Progenitor cell of endocrine pancreas (in vitro differentiated cells): ENCODE measurements around the gene MACROD2. TPM values are rescaled to one million over a fixed set of nuclear protein-coding genes. Genes with fewer than 3 reads are reported as not detected.

Experiments
- DNase-seq: peaks from one replicate; pipeline ENCODE4 v3.0.0; 2021; ENCODE audit warnings: low spot score; ENCODE audit not compliant: unreplicated experiment
- H3K27ac Mint-ChIP-seq: 2 replicates; pipeline ENCODE4 v1.8.0; 2021; ENCODE audit warnings: mild to moderate bottlenecking, moderate library complexity, mixed read lengths
- H3K27me3 Mint-ChIP-seq: 2 replicates; pipeline ENCODE4 v1.8.0; 2021; ENCODE audit warnings: mixed read lengths
- H3K36me3 Mint-ChIP-seq: 2 replicates; pipeline ENCODE4 v1.8.0; 2022; ENCODE audit warnings: mixed read lengths; ENCODE audit not compliant: insufficient read depth
- H3K4me1 Mint-ChIP-seq: 2 replicates; pipeline ENCODE4 v1.8.0; 2021; ENCODE audit warnings: low read depth, mixed read lengths
- H3K4me3 Mint-ChIP-seq: 2 replicates; pipeline ENCODE4 v1.8.0; 2021; ENCODE audit warnings: low read depth, mild to moderate bottlenecking, moderate library complexity, mixed read lengths
- H3K9me3 Mint-ChIP-seq: 2 replicates; pipeline ENCODE4 v1.8.0; 2021; ENCODE audit warnings: low read depth, mixed read lengths
- total RNA-seq: library from RNA; stranded (reverse); gene quantifications from 2 replicates; pipeline ENCODE4 v1.2.1, GENCODE V29; 2021
- TF ChIP-seq, protein P1 (sequence below): fragments of 200-600 bp; sonication (generic); IDR thresholded peaks from one replicate; pipeline ENCODE4 v1.5.0; 2021; ENCODE audit warnings: antibody characterized with exemption, mild to moderate bottlenecking; ENCODE audit not compliant: unreplicated experiment

The MACROD2 gene
- total RNA-seq, 1 donor from 2014 or later: 7.6 TPM

DNA sequence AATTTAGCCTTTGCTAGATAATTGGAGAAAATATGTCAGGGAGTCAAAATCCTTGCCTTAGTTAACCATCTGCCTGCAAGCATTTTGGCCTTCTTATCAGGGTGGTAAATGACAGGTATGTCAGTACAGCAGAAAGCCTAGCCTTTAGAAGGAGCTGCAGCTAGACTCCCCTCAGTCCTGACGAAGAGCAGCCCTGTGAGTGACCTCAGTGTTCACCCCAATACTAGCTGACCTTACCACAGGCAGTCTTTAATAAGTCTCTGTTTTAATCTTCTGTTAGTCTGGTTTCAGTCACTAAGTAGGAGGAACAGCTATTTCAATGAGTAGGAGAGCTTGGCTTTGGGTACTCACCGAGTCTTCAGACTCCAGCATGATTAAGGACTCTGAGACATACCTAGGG lies 682.1 kb downstream of the MACROD2 start:
- TF ChIP-seq, protein P1, sequence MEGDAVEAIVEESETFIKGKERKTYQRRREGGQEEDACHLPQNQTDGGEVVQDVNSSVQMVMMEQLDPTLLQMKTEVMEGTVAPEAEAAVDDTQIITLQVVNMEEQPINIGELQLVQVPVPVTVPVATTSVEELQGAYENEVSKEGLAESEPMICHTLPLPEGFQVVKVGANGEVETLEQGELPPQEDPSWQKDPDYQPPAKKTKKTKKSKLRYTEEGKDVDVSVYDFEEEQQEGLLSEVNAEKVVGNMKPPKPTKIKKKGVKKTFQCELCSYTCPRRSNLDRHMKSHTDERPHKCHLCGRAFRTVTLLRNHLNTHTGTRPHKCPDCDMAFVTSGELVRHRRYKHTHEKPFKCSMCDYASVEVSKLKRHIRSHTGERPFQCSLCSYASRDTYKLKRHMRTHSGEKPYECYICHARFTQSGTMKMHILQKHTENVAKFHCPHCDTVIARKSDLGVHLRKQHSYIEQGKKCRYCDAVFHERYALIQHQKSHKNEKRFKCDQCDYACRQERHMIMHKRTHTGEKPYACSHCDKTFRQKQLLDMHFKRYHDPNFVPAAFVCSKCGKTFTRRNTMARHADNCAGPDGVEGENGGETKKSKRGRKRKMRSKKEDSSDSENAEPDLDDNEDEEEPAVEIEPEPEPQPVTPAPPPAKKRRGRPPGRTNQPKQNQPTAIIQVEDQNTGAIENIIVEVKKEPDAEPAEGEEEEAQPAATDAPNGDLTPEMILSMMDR: no peak
- no peak for DNase-seq
- H3K4me1 Mint-ChIP-seq: peaks cover 3% of the 10 kb centered on the region
- H3K27ac Mint-ChIP-seq: no peak overlapping the region
- H3K36me3 Mint-ChIP-seq: peaks cover 3% of the 10 kb centered on the region
- H3K9me3 Mint-ChIP-seq: peaks cover 15% of the 10 kb centered on the region
- no peak overlapping the region for H3K4me3 Mint-ChIP-seq
- no peaks in the 10 kb centered on the region for H3K27me3 Mint-ChIP-seq

DNA sequence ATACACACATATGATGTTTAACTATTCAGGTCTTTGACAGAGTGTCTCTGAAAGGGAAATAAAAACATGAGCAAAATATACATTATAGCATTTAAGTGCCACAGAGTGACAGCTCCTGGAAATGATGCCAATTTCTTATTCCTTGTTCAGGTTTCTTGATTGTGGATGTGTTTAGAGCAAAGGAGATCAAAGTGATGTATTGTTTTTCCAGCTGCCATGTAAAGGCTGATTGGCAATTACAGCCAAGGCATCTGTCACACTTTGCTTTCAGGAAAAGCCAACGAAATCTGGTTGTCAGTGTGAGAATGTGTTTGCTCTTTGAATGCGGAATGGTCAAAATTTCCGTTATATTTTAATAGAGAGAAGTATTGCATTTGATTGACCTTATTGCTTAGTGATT lies 689.9 kb downstream of the MACROD2 start:
- no peaks in the 10 kb centered on the region for H3K4me1 Mint-ChIP-seq
- no peak overlapping the region for H3K27ac Mint-ChIP-seq
- no peaks in the 10 kb centered on the region for H3K27me3 Mint-ChIP-seq
- no peaks in the 10 kb centered on the region for H3K36me3 Mint-ChIP-seq
- no peak overlapping the region for H3K4me3 Mint-ChIP-seq
- TF ChIP-seq, protein P1: no peak
- no peak for DNase-seq
- no peaks in the 10 kb centered on the region for H3K9me3 Mint-ChIP-seq

DNA sequence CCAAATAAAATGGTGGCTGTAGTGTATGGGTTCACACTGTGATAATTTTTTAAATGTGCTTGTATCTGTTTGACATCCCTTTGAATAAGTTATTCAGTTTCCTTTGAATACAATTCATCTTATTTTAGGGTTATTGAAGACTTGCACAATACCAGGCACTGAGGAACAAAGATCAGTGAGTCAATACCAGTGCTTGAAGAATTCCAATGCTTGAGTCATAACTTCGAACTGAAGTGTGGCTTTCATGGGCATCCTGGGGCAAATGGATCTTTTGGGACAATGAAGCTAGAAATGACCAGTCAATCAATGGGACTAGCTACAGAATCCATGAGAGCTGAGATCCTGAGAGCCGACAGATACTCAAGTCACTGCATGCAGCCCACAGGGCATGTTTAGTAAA lies 692.0 kb downstream of the MACROD2 start:
- no peak for DNase-seq
- no peaks in the 10 kb centered on the region for H3K36me3 Mint-ChIP-seq
- H3K9me3 Mint-ChIP-seq: no peaks in the 10 kb centered on the region
- H3K27me3 Mint-ChIP-seq: no peaks in the 10 kb centered on the region
- H3K4me3 Mint-ChIP-seq: no peak overlapping the region
- TF ChIP-seq, protein P1: no peak
- no peak overlapping the region for H3K27ac Mint-ChIP-seq
- H3K4me1 Mint-ChIP-seq: no peaks in the 10 kb centered on the region

DNA sequence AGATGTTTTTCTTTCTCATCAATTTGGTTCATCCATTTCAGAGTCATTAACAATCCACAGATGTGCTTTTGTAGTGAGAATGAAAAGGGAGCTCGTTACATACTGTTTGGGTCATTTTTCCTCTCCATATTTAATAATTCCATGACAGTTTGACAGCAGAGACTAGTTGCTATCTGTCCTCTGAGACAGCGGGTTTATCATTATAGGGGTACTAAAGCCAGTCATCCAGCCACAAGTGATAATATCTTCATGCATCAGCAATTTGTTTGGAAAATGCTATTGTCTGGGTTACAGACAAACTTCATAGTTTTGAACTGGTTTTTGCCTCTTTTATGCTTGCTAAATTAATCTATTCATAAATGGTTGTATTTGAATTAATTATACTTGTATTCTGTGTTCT lies 692.7 kb downstream of the MACROD2 start:
- H3K36me3 Mint-ChIP-seq: no peaks in the 10 kb centered on the region
- no peak overlapping the region for H3K4me3 Mint-ChIP-seq
- DNase-seq: no peak
- no peaks in the 10 kb centered on the region for H3K4me1 Mint-ChIP-seq
- no peaks in the 10 kb centered on the region for H3K9me3 Mint-ChIP-seq
- H3K27me3 Mint-ChIP-seq: no peaks in the 10 kb centered on the region
- no peak overlapping the region for H3K27ac Mint-ChIP-seq
- TF ChIP-seq, protein P1: no peak

DNA sequence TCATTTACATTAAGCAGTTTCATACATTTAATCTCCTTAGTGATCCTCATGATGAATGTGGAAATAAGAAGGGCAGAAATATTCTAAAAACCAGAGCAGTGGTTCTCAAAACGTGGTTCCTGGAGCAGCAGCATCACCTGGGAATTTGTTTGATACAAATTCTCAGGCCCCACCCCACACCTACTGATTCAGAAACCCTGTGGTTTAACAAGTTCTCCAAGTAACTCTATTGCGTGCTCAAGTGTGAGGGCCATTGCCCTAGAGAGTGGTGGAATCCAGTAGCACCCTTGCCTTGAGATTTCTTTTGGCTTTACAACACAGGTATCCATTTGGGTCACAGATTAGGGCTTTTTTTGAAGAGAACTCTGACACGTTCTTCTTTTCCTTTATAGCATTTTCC lies 696.7 kb downstream of the MACROD2 start:
- H3K36me3 Mint-ChIP-seq: no peaks in the 10 kb centered on the region
- H3K27me3 Mint-ChIP-seq: no peaks in the 10 kb centered on the region
- no peaks in the 10 kb centered on the region for H3K9me3 Mint-ChIP-seq
- no peak overlapping the region for H3K4me3 Mint-ChIP-seq
- TF ChIP-seq, protein P1: no peak
- no peak overlapping the region for H3K27ac Mint-ChIP-seq
- DNase-seq: no peak
- peaks cover 5% of the 10 kb centered on the region for H3K4me1 Mint-ChIP-seq

DNA sequence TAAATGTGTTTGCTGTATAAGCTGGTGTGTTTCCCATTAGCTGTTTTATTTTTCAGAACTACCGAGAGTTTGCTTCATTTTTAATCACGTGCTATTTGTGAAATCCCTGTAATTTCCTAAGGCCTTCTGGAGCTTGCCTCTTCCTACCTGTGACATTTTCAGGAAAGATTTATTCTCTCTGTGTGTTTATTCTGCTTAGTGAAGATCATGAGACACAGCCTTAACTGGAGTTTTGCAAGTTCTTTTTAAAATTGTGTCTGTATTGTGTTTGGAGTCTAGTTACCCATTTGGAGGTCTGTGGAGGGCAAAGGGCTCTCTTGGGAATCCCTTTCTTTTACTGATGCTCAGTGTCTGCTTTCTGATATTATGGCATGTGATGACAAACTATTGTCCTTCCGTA lies 701.2 kb downstream of the MACROD2 start:
- Mint-ChIP-seq H3K4me1 (peaks cover 7% of the 10 kb centered on the region), H3K36me3 (no peaks in the 10 kb centered on the region), H3K4me3 (no peak overlapping the region), H3K27ac (no peak overlapping the region), H3K27me3 (no peaks in the 10 kb centered on the region), H3K9me3 (no peaks in the 10 kb centered on the region)
- DNase-seq: no peak
- TF ChIP-seq, protein P1: no peak
